ENCODE data around the gene CCL17. TPM values are rescaled to one million over a fixed set of nuclear protein-coding genes. Genes with fewer than 3 reads are reported as not detected.
A peak's percentile ranks its signal among the peaks of the same experiment; 100 is the strongest.

CCL17 gene
- total and polyA plus RNA-seq, 10 of the 15 experiments (the other 5 are each of a cell fraction or from before 2014, with no cell fraction given), result 1.2 to 84.9 (median 34.2) TPM

- TF ChIP-seq RUNX3 (IDR thresholded peaks at IDR 0.05; ENCODE audit: low read length) (no peak), KLF5 (IDR thresholded peaks at IDR 0.05; ENCODE audit: partially characterized antibody) (no peak), NFXL1 (IDR thresholded peaks at IDR 0.05; ENCODE audit: borderline replicate concordance) (no peak), FOXM1 (IDR thresholded peaks at IDR 0.05; ENCODE audit: low read depth, low read length) (no peak), CBX5 (IDR thresholded peaks at IDR 0.05; ENCODE audit: low read depth) (no peak), SUZ12 (IDR thresholded peaks at IDR 0.05; ENCODE audit: unreplicated experiment) (no peak), BRCA1 (IDR thresholded peaks at IDR 0.05; ENCODE audit: low read depth, low read length) (no peak), ZNF24 (IDR thresholded peaks at IDR 0.05) (no peak), TAF1 (IDR thresholded peaks at IDR 0.05; ENCODE audit: borderline replicate concordance, low read depth, low read length) (no peak), SPI1 (IDR thresholded peaks at IDR 0.05; ENCODE audit: borderline replicate concordance, insufficient read depth, low read depth, low read length) (peak; percentile 85), NRF1 (conservative IDR thresholded peaks at IDR 0.05; ENCODE audit: low read depth, low read length) (no peak), MLLT1 (IDR thresholded peaks at IDR 0.05) (no peak), CEBPZ (IDR thresholded peaks at IDR 0.05; ENCODE audit: low read depth, low read length) (no peak), CHD2 (IDR thresholded peaks at IDR 0.05; ENCODE audit: borderline replicate concordance, low read depth, low read length) (no peak), ATF3 (IDR thresholded peaks at IDR 0.05; ENCODE audit: borderline replicate concordance, extremely low read depth, low read depth, low read length) (no peak), ZSCAN29 (IDR thresholded peaks at IDR 0.05) (no peak), HDAC2 (IDR thresholded peaks at IDR 0.05) (no peak), CEBPB (IDR thresholded peaks at IDR 0.05; ENCODE audit: borderline replicate concordance in 1 of 2, low read depth in 2 of 2, low read length in 2 of 2) (no peak), ETV6 (conservative IDR thresholded peaks at IDR 0.05 in 1 of 2, IDR thresholded peaks at IDR 0.05 in 1 of 2; ENCODE audit: borderline replicate concordance in 1 of 2, low read depth in 1 of 2) (peak in 1 of 2 experiments; percentile 64; a peak in 1 of 4 replicates), USF1 (IDR thresholded peaks at IDR 0.05; ENCODE audit: borderline replicate concordance, extremely low read length, insufficient read depth, low read depth, low read length) (no peak), POLR2AphosphoS2 (IDR thresholded peaks at IDR 0.05; ENCODE audit: low read depth, low read length) (no peak), CREM (IDR thresholded peaks at IDR 0.05; ENCODE audit: low read depth) (peak; percentile 55; the same call in 1 of the 2 replicates), NFYA (IDR thresholded peaks at IDR 0.05; ENCODE audit: borderline replicate concordance, low read depth, low read length) (no peak), MEF2B (IDR thresholded peaks at IDR 0.05; ENCODE audit: partially characterized antibody, poor library complexity, severe bottlenecking) (no peak)
These were observed 8.7 kb downstream of the CCL17 start (continued) for GRCh38 chr16:57413301-57413730.
